Thyroid gland (tissue), 4 donors: Measurements from ENCODE around the gene CDC42EP4.

ENCODE experiments used
- CTCF ChIP-seq, 6 experiments: fragments of 200-600 bp in 3 of 6; fragments of 450-650 bp in 3 of 6; sonication (generic) in 3 of 6; IDR thresholded peaks; one replicate each; pipeline ENCODE4 v1.5.1; 2016 to 2019; ENCODE audit warnings: antibody characterized with exemption in 6 of 6, mild to moderate bottlenecking in 2 of 6, inconsistent platforms in 1 of 6, moderate library complexity in 1 of 6
- POLR2A ChIP-seq, 2 donors: fragments of 450-650 bp; IDR thresholded peaks; one replicate each; pipeline ENCODE4 v1.6.1; 2017; ENCODE audit warnings: antibody characterized with exemption in 2 of 2, mild to moderate bottlenecking in 2 of 2, moderate library complexity in 1 of 2

- no peak for TF ChIP-seq CTCF (IDR thresholded peaks at IDR 0.05)
- no peak for TF ChIP-seq POLR2A (IDR thresholded peaks at IDR 0.05)
These were observed 5.7 kb downstream of the CDC42EP4 start for GRCh38 chr17:73305845-73306836.
